ENCODE results near the gene ATRNL1. TPM values are rescaled to one million over a fixed set of nuclear protein-coding genes. Genes with fewer than 3 reads are reported as not detected.

Gene ATRNL1
- total and polyA plus RNA-seq, 2 of the 8 experiments (the other 6 are each of a cell fraction or from before 2014, with no cell fraction given), result 5.1 to 17.6 TPM

DNA sequence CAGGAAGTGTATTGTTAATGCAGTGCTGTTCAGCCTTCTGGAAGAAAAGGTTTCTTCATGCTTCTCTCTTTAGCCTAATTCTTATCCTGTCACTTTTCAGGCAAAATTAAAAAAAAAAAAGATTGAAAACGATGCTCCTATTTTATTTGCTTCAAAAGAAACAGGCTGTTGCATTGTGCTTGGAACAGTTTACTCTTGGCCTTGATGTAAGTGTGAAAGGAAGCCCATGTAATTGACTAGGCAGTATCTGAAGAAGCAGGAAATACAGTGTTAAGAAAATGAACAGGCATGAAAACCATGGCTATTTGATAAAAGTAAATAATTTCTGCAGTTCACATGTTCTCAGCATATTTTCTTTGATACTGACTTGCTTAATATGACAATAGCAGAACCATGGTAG lies 40.4 kb upstream of the ATRNL1 start (continued):
- TF ChIP-seq, protein P1, sequence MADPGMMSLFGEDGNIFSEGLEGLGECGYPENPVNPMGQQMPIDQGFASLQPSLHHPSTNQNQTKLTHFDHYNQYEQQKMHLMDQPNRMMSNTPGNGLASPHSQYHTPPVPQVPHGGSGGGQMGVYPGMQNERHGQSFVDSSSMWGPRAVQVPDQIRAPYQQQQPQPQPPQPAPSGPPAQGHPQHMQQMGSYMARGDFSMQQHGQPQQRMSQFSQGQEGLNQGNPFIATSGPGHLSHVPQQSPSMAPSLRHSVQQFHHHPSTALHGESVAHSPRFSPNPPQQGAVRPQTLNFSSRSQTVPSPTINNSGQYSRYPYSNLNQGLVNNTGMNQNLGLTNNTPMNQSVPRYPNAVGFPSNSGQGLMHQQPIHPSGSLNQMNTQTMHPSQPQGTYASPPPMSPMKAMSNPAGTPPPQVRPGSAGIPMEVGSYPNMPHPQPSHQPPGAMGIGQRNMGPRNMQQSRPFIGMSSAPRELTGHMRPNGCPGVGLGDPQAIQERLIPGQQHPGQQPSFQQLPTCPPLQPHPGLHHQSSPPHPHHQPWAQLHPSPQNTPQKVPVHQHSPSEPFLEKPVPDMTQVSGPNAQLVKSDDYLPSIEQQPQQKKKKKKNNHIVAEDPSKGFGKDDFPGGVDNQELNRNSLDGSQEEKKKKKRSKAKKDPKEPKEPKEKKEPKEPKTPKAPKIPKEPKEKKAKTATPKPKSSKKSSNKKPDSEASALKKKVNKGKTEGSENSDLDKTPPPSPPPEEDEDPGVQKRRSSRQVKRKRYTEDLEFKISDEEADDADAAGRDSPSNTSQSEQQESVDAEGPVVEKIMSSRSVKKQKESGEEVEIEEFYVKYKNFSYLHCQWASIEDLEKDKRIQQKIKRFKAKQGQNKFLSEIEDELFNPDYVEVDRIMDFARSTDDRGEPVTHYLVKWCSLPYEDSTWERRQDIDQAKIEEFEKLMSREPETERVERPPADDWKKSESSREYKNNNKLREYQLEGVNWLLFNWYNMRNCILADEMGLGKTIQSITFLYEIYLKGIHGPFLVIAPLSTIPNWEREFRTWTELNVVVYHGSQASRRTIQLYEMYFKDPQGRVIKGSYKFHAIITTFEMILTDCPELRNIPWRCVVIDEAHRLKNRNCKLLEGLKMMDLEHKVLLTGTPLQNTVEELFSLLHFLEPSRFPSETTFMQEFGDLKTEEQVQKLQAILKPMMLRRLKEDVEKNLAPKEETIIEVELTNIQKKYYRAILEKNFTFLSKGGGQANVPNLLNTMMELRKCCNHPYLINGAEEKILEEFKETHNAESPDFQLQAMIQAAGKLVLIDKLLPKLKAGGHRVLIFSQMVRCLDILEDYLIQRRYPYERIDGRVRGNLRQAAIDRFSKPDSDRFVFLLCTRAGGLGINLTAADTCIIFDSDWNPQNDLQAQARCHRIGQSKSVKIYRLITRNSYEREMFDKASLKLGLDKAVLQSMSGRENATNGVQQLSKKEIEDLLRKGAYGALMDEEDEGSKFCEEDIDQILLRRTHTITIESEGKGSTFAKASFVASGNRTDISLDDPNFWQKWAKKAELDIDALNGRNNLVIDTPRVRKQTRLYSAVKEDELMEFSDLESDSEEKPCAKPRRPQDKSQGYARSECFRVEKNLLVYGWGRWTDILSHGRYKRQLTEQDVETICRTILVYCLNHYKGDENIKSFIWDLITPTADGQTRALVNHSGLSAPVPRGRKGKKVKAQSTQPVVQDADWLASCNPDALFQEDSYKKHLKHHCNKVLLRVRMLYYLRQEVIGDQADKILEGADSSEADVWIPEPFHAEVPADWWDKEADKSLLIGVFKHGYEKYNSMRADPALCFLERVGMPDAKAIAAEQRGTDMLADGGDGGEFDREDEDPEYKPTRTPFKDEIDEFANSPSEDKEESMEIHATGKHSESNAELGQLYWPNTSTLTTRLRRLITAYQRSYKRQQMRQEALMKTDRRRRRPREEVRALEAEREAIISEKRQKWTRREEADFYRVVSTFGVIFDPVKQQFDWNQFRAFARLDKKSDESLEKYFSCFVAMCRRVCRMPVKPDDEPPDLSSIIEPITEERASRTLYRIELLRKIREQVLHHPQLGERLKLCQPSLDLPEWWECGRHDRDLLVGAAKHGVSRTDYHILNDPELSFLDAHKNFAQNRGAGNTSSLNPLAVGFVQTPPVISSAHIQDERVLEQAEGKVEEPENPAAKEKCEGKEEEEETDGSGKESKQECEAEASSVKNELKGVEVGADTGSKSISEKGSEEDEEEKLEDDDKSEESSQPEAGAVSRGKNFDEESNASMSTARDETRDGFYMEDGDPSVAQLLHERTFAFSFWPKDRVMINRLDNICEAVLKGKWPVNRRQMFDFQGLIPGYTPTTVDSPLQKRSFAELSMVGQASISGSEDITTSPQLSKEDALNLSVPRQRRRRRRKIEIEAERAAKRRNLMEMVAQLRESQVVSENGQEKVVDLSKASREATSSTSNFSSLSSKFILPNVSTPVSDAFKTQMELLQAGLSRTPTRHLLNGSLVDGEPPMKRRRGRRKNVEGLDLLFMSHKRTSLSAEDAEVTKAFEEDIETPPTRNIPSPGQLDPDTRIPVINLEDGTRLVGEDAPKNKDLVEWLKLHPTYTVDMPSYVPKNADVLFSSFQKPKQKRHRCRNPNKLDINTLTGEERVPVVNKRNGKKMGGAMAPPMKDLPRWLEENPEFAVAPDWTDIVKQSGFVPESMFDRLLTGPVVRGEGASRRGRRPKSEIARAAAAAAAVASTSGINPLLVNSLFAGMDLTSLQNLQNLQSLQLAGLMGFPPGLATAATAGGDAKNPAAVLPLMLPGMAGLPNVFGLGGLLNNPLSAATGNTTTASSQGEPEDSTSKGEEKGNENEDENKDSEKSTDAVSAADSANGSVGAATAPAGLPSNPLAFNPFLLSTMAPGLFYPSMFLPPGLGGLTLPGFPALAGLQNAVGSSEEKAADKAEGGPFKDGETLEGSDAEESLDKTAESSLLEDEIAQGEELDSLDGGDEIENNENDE (IDR thresholded peaks at IDR 0.05; ENCODE audit: insufficient replicate concordance, low read length), result no peak
- no peak for TF ChIP-seq RXRA (IDR thresholded peaks at IDR 0.05; ENCODE audit: insufficient read depth, low read depth, low read length)
- TF ChIP-seq SIX5 (IDR thresholded peaks at IDR 0.05; ENCODE audit: low read depth, low read length), result no peak
- TF ChIP-seq KDM5A (IDR thresholded peaks at IDR 0.05; ENCODE audit: low read length), result no peak
- no peak for TF ChIP-seq NANOG (IDR thresholded peaks at IDR 0.05; ENCODE audit: insufficient read depth, low read depth, low read length, poor library complexity, severe bottlenecking)
- TF ChIP-seq, protein P2, sequence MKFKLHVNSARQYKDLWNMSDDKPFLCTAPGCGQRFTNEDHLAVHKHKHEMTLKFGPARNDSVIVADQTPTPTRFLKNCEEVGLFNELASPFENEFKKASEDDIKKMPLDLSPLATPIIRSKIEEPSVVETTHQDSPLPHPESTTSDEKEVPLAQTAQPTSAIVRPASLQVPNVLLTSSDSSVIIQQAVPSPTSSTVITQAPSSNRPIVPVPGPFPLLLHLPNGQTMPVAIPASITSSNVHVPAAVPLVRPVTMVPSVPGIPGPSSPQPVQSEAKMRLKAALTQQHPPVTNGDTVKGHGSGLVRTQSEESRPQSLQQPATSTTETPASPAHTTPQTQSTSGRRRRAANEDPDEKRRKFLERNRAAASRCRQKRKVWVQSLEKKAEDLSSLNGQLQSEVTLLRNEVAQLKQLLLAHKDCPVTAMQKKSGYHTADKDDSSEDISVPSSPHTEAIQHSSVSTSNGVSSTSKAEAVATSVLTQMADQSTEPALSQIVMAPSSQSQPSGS (IDR thresholded peaks at IDR 0.05; ENCODE audit: low read length), result no peak
- no peak for TF ChIP-seq JUN (IDR thresholded peaks at IDR 0.05; ENCODE audit: low read depth, low read length)

Data from H1 (cell line).